ENCODE measurements around the gene NCAM2.

DNA sequence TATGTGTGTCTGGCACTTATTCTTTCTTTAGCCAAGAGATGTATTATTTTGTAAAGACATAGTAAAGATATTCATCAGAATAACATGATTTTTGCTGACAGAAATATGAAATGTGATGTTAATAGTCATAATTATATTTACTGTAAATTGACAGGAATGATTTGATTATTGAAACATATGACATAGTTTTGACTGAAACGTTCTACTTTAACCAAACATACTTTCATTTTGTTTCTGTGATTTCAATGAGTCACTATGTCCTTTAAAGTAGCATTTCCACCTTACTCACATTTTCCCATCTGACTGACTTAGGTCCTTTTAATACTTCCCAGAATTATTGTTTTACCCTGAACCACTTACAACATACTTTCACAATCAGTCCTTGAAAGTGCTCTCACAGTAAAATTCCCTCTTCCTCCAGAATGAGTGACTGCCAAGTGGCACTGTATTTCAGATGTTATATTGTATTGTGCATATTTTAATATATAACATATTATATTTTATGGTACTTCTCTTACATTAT is 437.9 kb downstream of the NCAM2 start:
- TF ChIP-seq POLR2A (IDR thresholded peaks at IDR 0.05; ENCODE audit: low read depth, low read length) (no peak), POLR2AphosphoS5 (IDR thresholded peaks at IDR 0.05; ENCODE audit: insufficient read depth, low read depth, low read length) (no peak), EZH2 (IDR thresholded peaks at IDR 0.05; ENCODE audit: borderline replicate concordance, low read depth, low read length, severe bottlenecking) (no peak), MYC (IDR thresholded peaks at IDR 0.05; ENCODE audit: low read depth, low read length) (no peak), JUN (IDR thresholded peaks at IDR 0.05; ENCODE audit: borderline replicate concordance, insufficient read depth, insufficient read length, low read depth) (peak; percentile 31), FOS (IDR thresholded peaks at IDR 0.05; ENCODE audit: borderline replicate concordance, insufficient read depth, low read length) (peak; percentile 30)
- TF ChIP-seq, protein P1, sequence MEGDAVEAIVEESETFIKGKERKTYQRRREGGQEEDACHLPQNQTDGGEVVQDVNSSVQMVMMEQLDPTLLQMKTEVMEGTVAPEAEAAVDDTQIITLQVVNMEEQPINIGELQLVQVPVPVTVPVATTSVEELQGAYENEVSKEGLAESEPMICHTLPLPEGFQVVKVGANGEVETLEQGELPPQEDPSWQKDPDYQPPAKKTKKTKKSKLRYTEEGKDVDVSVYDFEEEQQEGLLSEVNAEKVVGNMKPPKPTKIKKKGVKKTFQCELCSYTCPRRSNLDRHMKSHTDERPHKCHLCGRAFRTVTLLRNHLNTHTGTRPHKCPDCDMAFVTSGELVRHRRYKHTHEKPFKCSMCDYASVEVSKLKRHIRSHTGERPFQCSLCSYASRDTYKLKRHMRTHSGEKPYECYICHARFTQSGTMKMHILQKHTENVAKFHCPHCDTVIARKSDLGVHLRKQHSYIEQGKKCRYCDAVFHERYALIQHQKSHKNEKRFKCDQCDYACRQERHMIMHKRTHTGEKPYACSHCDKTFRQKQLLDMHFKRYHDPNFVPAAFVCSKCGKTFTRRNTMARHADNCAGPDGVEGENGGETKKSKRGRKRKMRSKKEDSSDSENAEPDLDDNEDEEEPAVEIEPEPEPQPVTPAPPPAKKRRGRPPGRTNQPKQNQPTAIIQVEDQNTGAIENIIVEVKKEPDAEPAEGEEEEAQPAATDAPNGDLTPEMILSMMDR (IDR thresholded peaks at IDR 0.05; ENCODE audit: extremely low read depth in 1 of 2, insufficient read depth in 1 of 2, low read depth in 1 of 2, low read length in 2 of 2): no peak
- TF ChIP-seq, protein P2, sequence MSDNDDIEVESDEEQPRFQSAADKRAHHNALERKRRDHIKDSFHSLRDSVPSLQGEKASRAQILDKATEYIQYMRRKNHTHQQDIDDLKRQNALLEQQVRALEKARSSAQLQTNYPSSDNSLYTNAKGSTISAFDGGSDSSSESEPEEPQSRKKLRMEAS (IDR thresholded peaks at IDR 0.05; ENCODE audit: insufficient read depth, insufficient read length): no peak
